Measurements from ENCODE around the gene ELOVL6. TPM values are rescaled to one million over a fixed set of nuclear protein-coding genes. Genes with fewer than 3 reads are reported as not detected.

Gene ELOVL6
- total RNA-seq, 1 experiment from 2014 or later: 38.7 TPM

- POLR2A ChIA-PET: no interaction called here
- Histone ChIP-seq H3K9me2 (ENCODE audit: insufficient read depth) (no peaks in the 10 kb centered on the region), H3K9ac (ENCODE audit: low read length) (no peak overlapping the region), H3K4me2 (ENCODE audit: low read length) (no peak overlapping the region), H2AFZ (ENCODE audit: low read depth, low read length, poor library complexity, severe bottlenecking) (no peak overlapping the region), H3K79me2 (ENCODE audit: insufficient read depth, low read length) (no peaks in the 10 kb centered on the region), H3K27ac (ENCODE audit: low read depth, low read length) (no peak overlapping the region), H3K4me3 (replicated peaks in 1 of 2; ENCODE audit: low read depth in 1 of 2, low read length in 2 of 2) (no peak overlapping the region), H3K27me3 (ENCODE audit: insufficient read depth, low read length) (no peaks in the 10 kb centered on the region), H3K36me3 (ENCODE audit: control insufficient read depth in 1 of 2, insufficient read depth in 2 of 2, low read length in 2 of 2) (no peaks in the 10 kb centered on the region), H3K4me1 (ENCODE audit: control insufficient read depth in 1 of 2, insufficient read depth in 2 of 2, low read length in 2 of 2) (peaks cover 0 to 10% of the 10 kb centered on the region in 2 experiments; a peak in 3 of 4 replicates), H3K9me3 (ENCODE audit: control insufficient read depth in 1 of 2, insufficient read depth in 1 of 2, low read depth in 1 of 2, low read length in 2 of 2) (no peaks in the 10 kb centered on the region), H4K20me1 (ENCODE audit: insufficient read depth) (no peaks in the 10 kb centered on the region)
- RAD21 ChIA-PET (ENCODE audit: low non-redundant PET in 1 of 2, low total read pairs in 2 of 2, uncharacterized antibody in 2 of 2, unreplicated experiment in 2 of 2): no interaction called here
- no peak for DNase-seq (ENCODE audit: low read depth, low spot score)
- no TSS peak for BruUV-seq (replicated peaks)
- TF ChIP-seq JUND (IDR thresholded peaks at IDR 0.05) (no peak), ZFX (IDR thresholded peaks at IDR 0.05) (no peak), MAX (IDR thresholded peaks at IDR 0.05) (no peak), YY1 (IDR thresholded peaks at IDR 0.05; ENCODE audit: extremely low read depth, insufficient replicate concordance, low read depth, low read length) (no peak), CTCF (IDR thresholded peaks at IDR 0.05 in 2 of 3, conservative IDR thresholded peaks at IDR 0.05 in 1 of 3; ENCODE audit: borderline replicate concordance in 1 of 3, insufficient read depth in 1 of 3, low read depth in 2 of 3, low read length in 2 of 3) (no peak), FOSL1 (IDR thresholded peaks at IDR 0.05; ENCODE audit: low read depth) (no peak), ZBTB33 (IDR thresholded peaks at IDR 0.05; ENCODE audit: extremely low read depth, insufficient replicate concordance, low read length) (no peak), EZH2 (IDR thresholded peaks at IDR 0.05) (no peak), TCF7L2 (IDR thresholded peaks at IDR 0.05; ENCODE audit: borderline replicate concordance, extremely low read depth, insufficient read depth, insufficient read length) (no peak), EGR1 (IDR thresholded peaks at IDR 0.05; ENCODE audit: low read depth) (no peak)
- no peak for ATAC-seq
- intact Hi-C loops (cut with micrococcal nuclease): no loop called here
- CTCF ChIA-PET: no interaction called here
Observed at GRCh38 chr4:110064295-110064694, 134.1 kb downstream of the ELOVL6 start.
